Vagina (tissue), 2 donors: ENCODE measurements around the gene DRICH1. TPM values are rescaled to one million over a fixed set of nuclear protein-coding genes. Genes with fewer than 3 reads are reported as not detected.
"Not testable (repeated sequence)": the region's sequence is repeated elsewhere in the genome, so short reads cannot be mapped to it uniquely, and the experiment has no call there.

Source experiments
- DNase-seq, 2 donors: peaks; one replicate each; pipeline ENCODE4 v3.0.0-alpha.2; 2017; ENCODE audit errors: extremely low spot score in 2 of 2
- H3K27ac ChIP-seq: fragments of 200-600 bp; sonication (generic); one replicate; pipeline ENCODE4 v1.5.1; 2019
- H3K27me3 ChIP-seq: fragments of 200-600 bp; sonication (generic); one replicate; pipeline ENCODE4 v1.5.1; 2019
- H3K36me3 ChIP-seq, 2 donors: fragments of 200-600 bp; sonication (generic); one replicate each; pipeline ENCODE4 v1.5.1; 2017 to 2019
- H3K4me1 ChIP-seq: fragments of 200-600 bp; sonication (generic); one replicate; pipeline ENCODE4 v1.5.1; 2019
- H3K4me3 ChIP-seq, 2 donors: fragments of 200-600 bp; sonication (generic); 1 replicate in 1 of 2; 2 replicates in 1 of 2; pipeline ENCODE4 v1.5.1; 2016 to 2019
- H3K9me3 ChIP-seq: fragments of 200-600 bp; sonication (generic); one replicate; pipeline ENCODE4 v1.5.1; 2019
- CTCF ChIP-seq, 3 experiments: fragments of 450-650 bp in 2 of 3; fragments of 200-600 bp in 1 of 3; sonication (generic) in 1 of 3; IDR thresholded peaks; one replicate each; pipeline ENCODE4 v1.5.1; 2017 to 2019; ENCODE audit warnings: antibody characterized with exemption in 3 of 3, mild to moderate bottlenecking in 2 of 3, moderate library complexity in 2 of 3
- POLR2A ChIP-seq, 2 donors: fragments of 450-650 bp; IDR thresholded peaks; one replicate each; pipeline ENCODE4 v1.6.1; 2017; ENCODE audit warnings: antibody characterized with exemption in 2 of 2, mild to moderate bottlenecking in 2 of 2, moderate library complexity in 2 of 2
- POLR2AphosphoS5 ChIP-seq, 2 donors: sonication (generic); formaldehyde crosslinking; IDR thresholded peaks; one replicate each; pipeline ENCODE4 v1.9.0; 2017; ENCODE audit warnings: antibody characterized with exemption in 2 of 2, mild to moderate bottlenecking in 2 of 2, low read depth in 1 of 2; ENCODE audit not compliant: insufficient read depth in 1 of 2
- intact Hi-C: fragments of 100-400 bp; cut with DNase I; formaldehyde crosslinking; loops from one replicate; pipeline ENCODE4 v1.15.1; 2023
- total RNA-seq: library from RNA; depleted of rRNA; stranded (reverse); fragments of >200 nt; gene quantifications from one replicate; pipeline ENCODE4 v1.2.3, GENCODE V29; 2016

The DRICH1 gene
- total RNA-seq, 1 donor from 2014 or later = not detected

GRCh38 chr22:23604939-23605712, 27.0 kb downstream of the DRICH1 start:
- H3K36me3 ChIP-seq = no peaks in the 10 kb centered on the region
- intact Hi-C loops = no loop called here
- no peaks in the 10 kb centered on the region for H3K27me3 ChIP-seq
- no peak for DNase-seq
- H3K27ac ChIP-seq = no peak overlapping the region
- no peaks in the 10 kb centered on the region for H3K9me3 ChIP-seq
- no peak overlapping the region for H3K4me3 ChIP-seq
- TF ChIP-seq POLR2A (IDR thresholded peaks at IDR 0.05) (no peak), POLR2AphosphoS5 (IDR thresholded peaks at IDR 0.05; ENCODE audit: insufficient read depth in 1 of 2, low read depth in 1 of 2) (no peak), CTCF (IDR thresholded peaks at IDR 0.05) (no peak)
- H3K4me1 ChIP-seq = no peaks in the 10 kb centered on the region

DNA sequence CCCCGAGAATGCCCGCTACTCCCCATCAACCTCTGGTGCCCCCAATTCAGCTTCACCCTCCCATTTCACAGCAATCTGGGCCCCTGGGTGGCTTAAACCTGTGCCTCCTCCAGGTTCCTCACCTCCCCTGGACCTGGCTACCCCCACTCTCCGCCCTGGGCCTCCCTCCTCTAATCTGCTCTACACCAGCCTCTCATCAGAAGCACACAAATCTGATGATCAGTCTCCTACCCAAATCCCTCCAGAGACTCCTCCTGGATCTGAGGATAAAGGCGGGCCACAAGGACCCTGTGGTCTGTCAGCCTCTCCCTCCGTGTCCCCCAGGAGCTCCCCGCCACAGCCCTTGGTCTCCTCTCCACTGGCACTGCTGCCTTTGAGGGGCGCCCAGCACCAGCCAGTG, 28.9 kb downstream of the DRICH1 start:
- Histone ChIP-seq H3K27me3 (no peaks in the 10 kb centered on the region), H3K27ac (no peak overlapping the region), H3K4me3 (no peak overlapping the region), H3K4me1 (no peaks in the 10 kb centered on the region), H3K36me3 (no peaks in the 10 kb centered on the region), H3K9me3 (no peaks in the 10 kb centered on the region)
- intact Hi-C loops = no loop called here
- no peak for TF ChIP-seq POLR2A (IDR thresholded peaks at IDR 0.05)
- no peak for TF ChIP-seq CTCF (IDR thresholded peaks at IDR 0.05)
- no peak for TF ChIP-seq POLR2AphosphoS5 (IDR thresholded peaks at IDR 0.05; ENCODE audit: insufficient read depth in 1 of 2, low read depth in 1 of 2)
- no peak for DNase-seq

- H3K9me3 ChIP-seq = no peaks in the 10 kb centered on the region
- intact Hi-C loops = no loop called here
- DNase-seq = no peak
- no peaks in the 10 kb centered on the region for H3K27me3 ChIP-seq
- H3K27ac ChIP-seq = no peak overlapping the region
- no peaks in the 10 kb centered on the region for H3K36me3 ChIP-seq
- no peak overlapping the region for H3K4me3 ChIP-seq
- TF ChIP-seq POLR2AphosphoS5 (IDR thresholded peaks at IDR 0.05; ENCODE audit: insufficient read depth in 1 of 2, low read depth in 1 of 2) = no peak
- no peak for TF ChIP-seq CTCF (IDR thresholded peaks at IDR 0.05)
- no peaks in the 10 kb centered on the region for H3K4me1 ChIP-seq
These were observed 33.2 kb downstream of the DRICH1 start for GRCh38 chr22:23598805-23599518.

GRCh38 chr22:23597576-23598268, 34.4 kb downstream of the DRICH1 start:
- intact Hi-C loops, H3K9me3 ChIP-seq, H3K36me3 ChIP-seq, DNase-seq, H3K27ac ChIP-seq, H3K27me3 ChIP-seq, H3K4me3 ChIP-seq, H3K4me1 ChIP-seq: not testable (repeated sequence)

- H3K4me3 ChIP-seq, DNase-seq, H3K4me1 ChIP-seq, H3K9me3 ChIP-seq, intact Hi-C loops, H3K27me3 ChIP-seq, H3K36me3 ChIP-seq, H3K27ac ChIP-seq: not testable (repeated sequence)
These were observed 36.2 kb downstream of the DRICH1 start for GRCh38 chr22:23595904-23596303.

DNA sequence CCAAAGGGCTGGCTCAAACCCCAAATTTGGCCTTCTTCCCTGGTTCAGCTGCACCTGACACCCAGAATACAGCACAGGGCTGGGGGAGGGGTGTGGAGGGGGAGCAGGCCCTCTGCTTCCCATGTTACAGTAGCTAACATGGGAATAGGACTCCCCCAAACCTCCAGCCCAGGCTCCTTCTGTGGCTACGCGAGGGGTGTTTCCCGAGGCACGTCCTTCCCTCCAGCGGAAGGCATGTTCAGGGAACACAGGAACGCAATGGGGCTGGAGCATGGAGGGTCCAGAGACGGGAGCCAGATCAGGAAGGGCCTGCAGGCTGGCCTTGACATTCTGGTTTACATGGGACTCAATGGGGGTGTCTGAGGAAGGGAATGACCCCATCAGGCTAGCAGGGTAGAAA, 40.3 kb downstream of the DRICH1 start:
- H3K9me3 ChIP-seq = no peaks in the 10 kb centered on the region
- intact Hi-C loops = no loop called here

More for the DNA sequence above, 40.3 kb downstream of the DRICH1 start:
- Histone ChIP-seq H3K4me1 (no peaks in the 10 kb centered on the region), H3K36me3 (no peaks in the 10 kb centered on the region), H3K4me3 (no peak overlapping the region), H3K27ac (no peak overlapping the region), H3K27me3 (no peaks in the 10 kb centered on the region)
- TF ChIP-seq CTCF (IDR thresholded peaks at IDR 0.05) = no peak
- TF ChIP-seq POLR2A (IDR thresholded peaks at IDR 0.05) = no peak
- TF ChIP-seq POLR2AphosphoS5 (IDR thresholded peaks at IDR 0.05; ENCODE audit: insufficient read depth in 1 of 2, low read depth in 1 of 2) = no peak
- DNase-seq = no peak
